AG04449 (cell line): ENCODE measurements around the gene GDPD5.

Experiments
- CTCF ChIA-PET: fragments of 350-600 bp; formaldehyde crosslinking; extraction: SDS; loops from one replicate; lab custom pipeline; 2021; ENCODE audit warnings: antibody characterized with exemption; lab: Yijun Ruan, JAX
- POLR2A ChIA-PET: fragments of 400-600, 350-600 bp; formaldehyde crosslinking; extraction: SDS; loops from one replicate; lab custom pipeline; 2020; ENCODE audit warnings: antibody characterized with exemption, inconsistent platforms; lab: Yijun Ruan, JAX
- DNase-seq: peaks from one replicate; pipeline ENCODE4 v3.0.0-alpha.2; 2010; ENCODE audit warnings: low read depth, low spot score
- H3K4me3 ChIP-seq: 2 replicates; pipeline ENCODE4 v1.5.1; 2011; ENCODE audit warnings: low read depth, mild to moderate bottlenecking, control low read depth, low read length
- TF ChIP-seq, protein P1 (sequence below): IDR thresholded peaks from one replicate; pipeline ENCODE4 v1.5.1; 2011; ENCODE audit warnings: mild to moderate bottlenecking, moderate library complexity, low read length, control low read depth, inconsistent platforms; ENCODE audit not compliant: insufficient read depth; ENCODE audit errors: missing control alignments

The GDPD5 gene

DNA sequence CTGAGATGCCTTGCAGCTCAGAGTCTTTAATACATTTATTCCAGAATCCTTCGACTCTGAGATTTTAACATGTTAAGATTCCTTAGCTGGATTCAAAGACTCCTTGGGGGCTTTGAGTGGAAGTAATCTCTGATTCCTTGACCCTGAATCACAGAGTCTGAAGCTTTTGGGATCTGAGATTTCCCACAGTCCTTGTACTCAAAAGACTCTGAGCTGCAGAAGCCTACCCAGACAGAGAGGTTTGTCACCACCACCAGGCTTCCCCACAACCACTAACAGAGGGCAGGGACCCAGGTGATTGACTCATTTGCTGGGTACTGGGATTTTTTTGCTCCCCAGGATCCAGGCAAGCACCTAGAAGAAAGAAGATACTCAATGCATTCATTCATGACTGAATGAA lies 34.9 kb upstream of the GDPD5 start:
- TF ChIP-seq, protein P1, sequence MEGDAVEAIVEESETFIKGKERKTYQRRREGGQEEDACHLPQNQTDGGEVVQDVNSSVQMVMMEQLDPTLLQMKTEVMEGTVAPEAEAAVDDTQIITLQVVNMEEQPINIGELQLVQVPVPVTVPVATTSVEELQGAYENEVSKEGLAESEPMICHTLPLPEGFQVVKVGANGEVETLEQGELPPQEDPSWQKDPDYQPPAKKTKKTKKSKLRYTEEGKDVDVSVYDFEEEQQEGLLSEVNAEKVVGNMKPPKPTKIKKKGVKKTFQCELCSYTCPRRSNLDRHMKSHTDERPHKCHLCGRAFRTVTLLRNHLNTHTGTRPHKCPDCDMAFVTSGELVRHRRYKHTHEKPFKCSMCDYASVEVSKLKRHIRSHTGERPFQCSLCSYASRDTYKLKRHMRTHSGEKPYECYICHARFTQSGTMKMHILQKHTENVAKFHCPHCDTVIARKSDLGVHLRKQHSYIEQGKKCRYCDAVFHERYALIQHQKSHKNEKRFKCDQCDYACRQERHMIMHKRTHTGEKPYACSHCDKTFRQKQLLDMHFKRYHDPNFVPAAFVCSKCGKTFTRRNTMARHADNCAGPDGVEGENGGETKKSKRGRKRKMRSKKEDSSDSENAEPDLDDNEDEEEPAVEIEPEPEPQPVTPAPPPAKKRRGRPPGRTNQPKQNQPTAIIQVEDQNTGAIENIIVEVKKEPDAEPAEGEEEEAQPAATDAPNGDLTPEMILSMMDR = no peak
- ChIA-PET CTCF (interaction anchor here (0.6 to 4.3 kb wide), 5 partner anchors 12 to 37 kb away, joined by 3 to 21 read pairs (median 9); no protein-coding TSS in a partner anchor), POLR2A (interaction anchor here (2.5 to 3.0 kb wide), 2 partner anchors 10 to 15 kb away, joined by 11 to 29 read pairs; no protein-coding TSS in a partner anchor)
- no peak overlapping the region for H3K4me3 ChIP-seq
- no peak for DNase-seq

DNA sequence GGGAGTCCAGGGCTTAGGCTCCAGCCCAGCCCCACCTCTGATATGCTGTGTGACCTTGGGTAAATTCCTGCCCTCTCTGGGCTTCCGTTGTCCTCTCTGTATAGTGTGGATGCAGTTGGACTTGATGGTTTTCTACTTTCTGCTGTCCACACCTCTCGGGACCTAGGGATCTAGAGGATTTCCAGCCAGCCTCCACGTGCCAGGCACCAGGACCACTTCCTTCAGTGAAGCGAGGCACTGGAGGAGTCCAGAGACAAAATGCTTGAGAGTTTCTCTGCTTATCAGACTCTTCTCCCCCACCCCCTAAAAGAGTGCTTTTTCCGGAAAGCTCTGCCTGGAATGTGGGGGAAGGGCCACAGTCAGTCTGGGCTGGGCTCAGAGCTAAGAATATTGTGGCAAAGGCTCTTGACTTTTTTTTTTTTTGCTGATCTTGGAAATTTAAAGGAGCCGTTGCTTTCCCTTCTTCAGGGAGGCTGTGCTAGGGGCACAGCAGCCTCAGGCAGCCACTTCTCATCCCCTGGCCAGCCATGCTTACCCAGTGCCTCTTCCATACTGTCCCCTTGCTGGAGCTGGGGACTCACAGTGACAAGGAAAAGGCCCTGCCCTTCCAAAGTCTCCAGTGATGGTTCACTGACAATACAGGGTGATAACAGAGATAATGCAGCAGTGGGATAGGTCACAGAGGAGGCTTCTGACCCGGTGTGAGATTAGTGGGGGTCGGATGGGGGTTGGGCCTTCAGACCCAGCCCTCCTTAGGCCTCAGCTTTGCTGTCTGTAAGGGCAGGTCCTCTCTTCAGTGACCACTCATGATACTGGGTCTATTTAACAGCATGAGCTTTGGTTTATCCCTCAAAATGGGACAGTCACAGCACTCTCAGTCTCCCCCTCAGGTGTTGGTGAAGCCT lies 33.5 kb upstream of the GDPD5 start:
- ChIA-PET POLR2A (interaction anchor here (0.7 to 2.5 kb wide), 5 partner anchors 9 to 17 kb away, joined by 3 to 22 read pairs (median 4); no protein-coding TSS in a partner anchor), CTCF (interaction anchor here (1.2 to 4.3 kb wide), 7 partner anchors 10 to 151 kb away, joined by 3 to 21 read pairs (median 7); no protein-coding TSS in a partner anchor)
- H3K4me3 ChIP-seq = peak overlapping the region; percentile 43
- no peak for DNase-seq
- TF ChIP-seq, protein P1 = no peak

DNA sequence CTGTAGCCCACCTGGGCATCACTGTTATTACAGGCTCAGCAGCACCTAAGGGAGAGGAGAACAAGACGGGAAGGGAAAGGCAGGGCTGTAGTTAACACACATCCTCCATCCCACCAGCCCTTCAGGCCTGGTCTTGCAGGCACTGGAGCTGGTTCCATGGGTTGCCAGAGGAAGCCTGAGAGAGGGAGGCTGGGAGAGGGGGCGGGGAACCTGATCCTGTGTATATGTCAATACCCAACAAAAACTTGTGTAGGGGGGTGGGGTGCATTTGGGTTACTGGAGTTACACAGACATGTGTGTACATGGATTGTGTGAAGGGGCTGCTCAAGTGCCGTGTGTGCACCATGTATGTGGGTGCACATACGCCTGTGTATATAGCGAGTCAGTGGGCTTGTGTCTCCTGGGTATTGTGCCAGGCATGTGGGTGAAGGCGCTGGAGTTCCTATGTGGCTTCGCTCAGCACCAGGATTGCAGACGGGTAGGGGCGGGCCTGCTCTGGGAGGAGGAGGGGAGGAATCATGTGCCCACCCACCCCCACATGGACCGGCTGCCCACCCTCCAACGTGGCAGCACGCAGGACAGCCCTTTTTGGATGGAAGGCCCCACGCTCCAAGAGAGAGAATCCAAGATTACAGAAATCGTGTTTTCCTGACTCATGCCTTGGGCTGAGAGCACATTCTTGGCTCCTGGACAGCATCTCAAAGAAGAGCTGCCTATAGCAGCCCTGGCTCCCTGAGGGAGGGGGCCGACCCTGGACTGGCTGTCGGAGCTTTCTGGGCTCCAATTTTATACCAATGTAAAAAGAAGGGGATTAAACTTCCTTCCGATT lies 32.1 kb upstream of the GDPD5 start:
- DNase-seq = peak; percentile 69
- ChIA-PET POLR2A (interaction anchor here (1.0 to 2.5 kb wide), 4 partner anchors 9 to 18 kb away, joined by 4 to 22 read pairs (median 10); no protein-coding TSS in a partner anchor), CTCF (interaction anchor here (1.1 to 4.3 kb wide), 7 partner anchors 9 to 150 kb away, joined by 3 to 21 read pairs (median 4); no protein-coding TSS in a partner anchor)
- TF ChIP-seq, protein P1 = no peak
- H3K4me3 ChIP-seq = no peak overlapping the region; the same call in 1 of the 2 replicates

DNA sequence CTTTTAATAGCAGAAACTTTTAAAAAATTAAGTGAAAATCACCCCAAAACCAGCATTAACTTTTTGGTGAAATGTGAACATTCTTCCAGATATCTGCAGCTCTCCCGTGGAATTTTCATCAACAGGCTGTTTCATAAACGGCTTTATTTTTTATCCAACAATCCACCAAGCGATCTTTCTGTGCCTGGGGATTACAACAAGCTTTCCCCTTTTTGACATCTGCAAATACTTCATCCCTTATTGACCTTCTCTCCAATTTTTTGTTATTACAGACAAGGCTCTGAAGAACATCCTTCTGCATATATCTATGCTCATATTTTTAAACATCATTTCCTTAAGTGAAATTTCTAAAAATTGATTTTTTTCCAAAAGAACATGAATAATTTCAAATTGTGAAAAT lies 30.5 kb upstream of the GDPD5 start:
- TF ChIP-seq, protein P1 = no peak
- no peak overlapping the region for H3K4me3 ChIP-seq
- no peak for DNase-seq
- ChIA-PET CTCF (interaction anchor here (1.2 kb wide), 2 partner anchors 9 to 167 kb away, joined by 3 to 4 read pairs; no protein-coding TSS in a partner anchor), POLR2A (no interaction called here)

DNA sequence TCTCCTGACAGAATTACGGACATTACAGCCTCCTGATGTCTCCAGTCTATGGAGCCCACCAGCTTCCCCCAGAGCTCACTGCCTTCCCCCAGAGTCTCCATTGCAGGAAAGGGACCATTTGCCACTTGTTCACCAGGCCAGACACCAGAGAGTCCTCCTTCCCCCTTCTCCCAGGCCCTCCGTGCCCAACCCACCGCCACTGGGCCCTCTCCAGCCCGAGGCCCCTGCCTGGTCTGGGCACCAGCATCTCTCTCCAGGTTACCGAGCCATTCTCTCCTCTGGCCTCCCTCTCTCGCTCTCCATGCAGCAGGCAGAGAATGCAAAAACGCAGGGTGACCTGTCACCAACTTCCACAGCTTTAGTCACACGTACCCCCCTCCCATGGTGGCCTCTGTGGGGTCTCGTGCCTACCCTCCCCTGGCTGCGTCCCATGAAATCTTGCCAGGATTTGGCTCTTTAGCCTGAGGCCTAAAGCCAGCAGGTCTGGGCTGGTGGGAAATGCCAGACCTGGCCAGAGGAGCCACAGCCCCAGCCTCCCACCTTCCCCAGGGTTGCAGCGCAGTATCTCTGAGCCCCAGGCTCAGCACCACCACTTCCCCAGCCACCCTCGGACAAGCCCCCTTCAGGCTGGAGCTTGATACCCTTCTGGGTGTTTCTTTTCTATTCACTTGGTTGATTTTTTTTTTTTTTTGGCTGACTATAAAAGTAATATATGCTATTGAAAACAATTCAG lies 29.5 kb upstream of the GDPD5 start:
- H3K4me3 ChIP-seq = no peak overlapping the region
- TF ChIP-seq, protein P1 = no peak
- ChIA-PET CTCF (interaction anchor here (1.2 to 3.0 kb wide), 3 partner anchors 8 to 166 kb away, joined by 3 to 18 read pairs (median 4); partner anchors contain the start of gene SERPINH1), POLR2A (interaction anchor here (1.1 to 4.1 kb wide), 4 partner anchors 10 to 57 kb away, joined by 3 to 168 read pairs (median 43); partner anchors contain the start of gene SERPINH1)
- no peak for DNase-seq
